ENCODE measurements around the gene PTTG1IP. TPM values are rescaled to one million over a fixed set of nuclear protein-coding genes. Genes with fewer than 3 reads are reported as not detected.

PTTG1IP gene
- total and polyA plus RNA-seq, 10 of the 15 experiments (the other 5 are each of a cell fraction or from before 2014, with no cell fraction given), result 2.4 to 56.4 (median 44.4) TPM

DNA sequence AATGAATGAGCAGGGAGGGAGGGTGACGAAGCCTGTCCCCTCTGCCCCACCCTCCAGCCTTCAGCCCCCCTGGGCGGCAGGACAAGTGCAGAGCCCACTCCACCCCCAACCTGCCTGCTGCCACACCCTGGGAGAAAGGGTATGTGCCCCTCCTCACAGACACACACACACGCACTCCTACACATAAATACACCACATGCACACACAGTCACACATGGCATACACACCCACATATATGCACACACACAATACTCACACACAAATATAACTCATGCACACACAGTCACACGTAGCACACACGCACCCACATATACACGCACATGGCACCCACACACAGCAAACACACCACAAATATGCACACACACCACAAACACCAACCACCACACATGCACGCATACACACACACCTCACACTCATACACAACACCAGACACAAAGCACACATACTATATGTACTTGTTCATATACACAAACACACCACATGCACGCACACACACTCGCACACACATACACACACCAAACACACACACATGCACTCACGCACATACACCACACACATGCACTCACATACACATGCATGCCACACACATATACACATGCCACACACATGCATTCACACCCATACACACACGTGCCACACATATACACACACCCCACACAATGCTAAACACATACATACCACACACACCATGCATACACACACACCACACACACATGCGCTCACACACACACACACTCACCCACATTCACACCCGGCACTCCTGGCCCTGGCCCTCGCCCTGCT lies 30.8 kb upstream of the PTTG1IP start (continued):
- TF ChIP-seq MYB (IDR thresholded peaks at IDR 0.05; ENCODE audit: borderline replicate concordance, low read depth, low read length), result no peak
- TF ChIP-seq MEF2A (IDR thresholded peaks at IDR 0.05; ENCODE audit: insufficient read depth, low read depth, low read length), result no peak
- no peak for TF ChIP-seq YBX1 (IDR thresholded peaks at IDR 0.05)
- no peak for TF ChIP-seq ZBED1 (IDR thresholded peaks at IDR 0.05; ENCODE audit: borderline replicate concordance)
- no peak for TF ChIP-seq WRNIP1 (IDR thresholded peaks at IDR 0.05; ENCODE audit: borderline replicate concordance, low read depth, low read length)
- TF ChIP-seq STAT1 (conservative IDR thresholded peaks at IDR 0.05), result no peak
- TF ChIP-seq CREM (IDR thresholded peaks at IDR 0.05; ENCODE audit: low read depth), result no peak
- no peak for TF ChIP-seq RCOR1 (conservative IDR thresholded peaks at IDR 0.05; ENCODE audit: low read depth, low read length)
- TF ChIP-seq, protein P1, sequence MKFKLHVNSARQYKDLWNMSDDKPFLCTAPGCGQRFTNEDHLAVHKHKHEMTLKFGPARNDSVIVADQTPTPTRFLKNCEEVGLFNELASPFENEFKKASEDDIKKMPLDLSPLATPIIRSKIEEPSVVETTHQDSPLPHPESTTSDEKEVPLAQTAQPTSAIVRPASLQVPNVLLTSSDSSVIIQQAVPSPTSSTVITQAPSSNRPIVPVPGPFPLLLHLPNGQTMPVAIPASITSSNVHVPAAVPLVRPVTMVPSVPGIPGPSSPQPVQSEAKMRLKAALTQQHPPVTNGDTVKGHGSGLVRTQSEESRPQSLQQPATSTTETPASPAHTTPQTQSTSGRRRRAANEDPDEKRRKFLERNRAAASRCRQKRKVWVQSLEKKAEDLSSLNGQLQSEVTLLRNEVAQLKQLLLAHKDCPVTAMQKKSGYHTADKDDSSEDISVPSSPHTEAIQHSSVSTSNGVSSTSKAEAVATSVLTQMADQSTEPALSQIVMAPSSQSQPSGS (IDR thresholded peaks at IDR 0.05; ENCODE audit: low read length), result no peak

DNA sequence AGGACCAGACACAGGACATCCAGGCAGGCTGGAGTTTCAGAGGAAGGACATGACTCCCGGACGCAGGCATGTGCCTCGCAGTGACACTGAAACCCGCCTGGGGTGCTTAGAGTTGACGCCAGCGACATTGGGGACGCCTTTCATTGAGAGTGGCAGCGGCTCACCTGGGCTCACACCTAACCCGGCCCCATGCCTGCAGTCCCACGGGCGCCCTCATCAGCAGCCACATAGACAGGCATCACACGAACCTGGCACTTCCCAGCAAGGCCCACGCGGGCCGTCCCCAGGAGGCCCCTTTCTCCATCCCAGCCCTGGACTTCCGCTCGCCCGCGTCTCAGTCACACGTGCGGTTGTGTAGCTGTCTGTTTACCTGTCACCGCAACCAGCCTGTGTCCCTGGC lies 30.2 kb upstream of the PTTG1IP start:
- FAIRE-seq (no peak), DNase-seq (ENCODE audit: low read depth, low spot score) (no peak), ATAC-seq (no peak)
- Histone ChIP-seq H3K27me3 (replicated peaks in 1 of 2; ENCODE audit: control insufficient read depth in 2 of 2, insufficient read depth in 2 of 2, low read length in 1 of 2) (no peaks in the 10 kb centered on the region), H3K79me2 (ENCODE audit: control insufficient read depth, insufficient read depth, low read length) (no peaks in the 10 kb centered on the region), H2AFZ (ENCODE audit: control insufficient read depth, low read depth, low read length) (no peak overlapping the region), H3K36me3 (ENCODE audit: control insufficient read depth in 2 of 2, insufficient read depth in 2 of 2, low read length in 1 of 2) (peaks cover 14 to 55% of the 10 kb centered on the region in 2 experiments), H3K4me2 (ENCODE audit: control insufficient read depth, insufficient read depth) (no peak overlapping the region), H3K9me3 (replicated peaks; ENCODE audit: control insufficient read depth, insufficient read depth, low read length) (no peaks in the 10 kb centered on the region), H3K4me1 (ENCODE audit: control insufficient read depth, insufficient read depth, low read length) (peaks cover 7% of the 10 kb centered on the region), H3K27ac (ENCODE audit: control insufficient read depth, insufficient read depth) (no peak overlapping the region), H4K20me1 (ENCODE audit: control insufficient read depth, insufficient read depth) (no peaks in the 10 kb centered on the region), H3K9ac (ENCODE audit: control insufficient read depth, insufficient read depth, low read length) (no peak overlapping the region), H3K4me3 (no peak overlapping the region)
- CTCF ChIA-PET, result no interaction called here
- RAD21 ChIA-PET (ENCODE audit: unreplicated experiment), result no interaction called here
- SMC1A ChIA-PET (ENCODE audit: uncharacterized antibody, unreplicated experiment), result no interaction called here
- no TSS peak for BruUV-seq (replicated peaks)
- 98% methylated on average over 22 of the region's 22 CpGs for WGBS (ENCODE audit: insufficient coverage, insufficient replicate concordance, low lambda C conversion rate, missing lambda C conversion rate)
- intact Hi-C loops (cut with micrococcal nuclease; ENCODE audit: unreplicated experiment) (no loop called here), in situ Hi-C loops (cut with MboI) (no loop called here)
- POLR2A ChIA-PET, result no interaction called here
- TF ChIP-seq, protein P2, sequence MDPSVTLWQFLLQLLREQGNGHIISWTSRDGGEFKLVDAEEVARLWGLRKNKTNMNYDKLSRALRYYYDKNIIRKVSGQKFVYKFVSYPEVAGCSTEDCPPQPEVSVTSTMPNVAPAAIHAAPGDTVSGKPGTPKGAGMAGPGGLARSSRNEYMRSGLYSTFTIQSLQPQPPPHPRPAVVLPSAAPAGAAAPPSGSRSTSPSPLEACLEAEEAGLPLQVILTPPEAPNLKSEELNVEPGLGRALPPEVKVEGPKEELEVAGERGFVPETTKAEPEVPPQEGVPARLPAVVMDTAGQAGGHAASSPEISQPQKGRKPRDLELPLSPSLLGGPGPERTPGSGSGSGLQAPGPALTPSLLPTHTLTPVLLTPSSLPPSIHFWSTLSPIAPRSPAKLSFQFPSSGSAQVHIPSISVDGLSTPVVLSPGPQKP (IDR thresholded peaks at IDR 0.05; ENCODE audit: low read depth, low read length), result no peak
- TF ChIP-seq MTA2 (IDR thresholded peaks at IDR 0.05; ENCODE audit: low read depth) (no peak), MXI1 (IDR thresholded peaks at IDR 0.05; ENCODE audit: low read depth, low read length) (no peak)
- TF ChIP-seq, protein P3, sequence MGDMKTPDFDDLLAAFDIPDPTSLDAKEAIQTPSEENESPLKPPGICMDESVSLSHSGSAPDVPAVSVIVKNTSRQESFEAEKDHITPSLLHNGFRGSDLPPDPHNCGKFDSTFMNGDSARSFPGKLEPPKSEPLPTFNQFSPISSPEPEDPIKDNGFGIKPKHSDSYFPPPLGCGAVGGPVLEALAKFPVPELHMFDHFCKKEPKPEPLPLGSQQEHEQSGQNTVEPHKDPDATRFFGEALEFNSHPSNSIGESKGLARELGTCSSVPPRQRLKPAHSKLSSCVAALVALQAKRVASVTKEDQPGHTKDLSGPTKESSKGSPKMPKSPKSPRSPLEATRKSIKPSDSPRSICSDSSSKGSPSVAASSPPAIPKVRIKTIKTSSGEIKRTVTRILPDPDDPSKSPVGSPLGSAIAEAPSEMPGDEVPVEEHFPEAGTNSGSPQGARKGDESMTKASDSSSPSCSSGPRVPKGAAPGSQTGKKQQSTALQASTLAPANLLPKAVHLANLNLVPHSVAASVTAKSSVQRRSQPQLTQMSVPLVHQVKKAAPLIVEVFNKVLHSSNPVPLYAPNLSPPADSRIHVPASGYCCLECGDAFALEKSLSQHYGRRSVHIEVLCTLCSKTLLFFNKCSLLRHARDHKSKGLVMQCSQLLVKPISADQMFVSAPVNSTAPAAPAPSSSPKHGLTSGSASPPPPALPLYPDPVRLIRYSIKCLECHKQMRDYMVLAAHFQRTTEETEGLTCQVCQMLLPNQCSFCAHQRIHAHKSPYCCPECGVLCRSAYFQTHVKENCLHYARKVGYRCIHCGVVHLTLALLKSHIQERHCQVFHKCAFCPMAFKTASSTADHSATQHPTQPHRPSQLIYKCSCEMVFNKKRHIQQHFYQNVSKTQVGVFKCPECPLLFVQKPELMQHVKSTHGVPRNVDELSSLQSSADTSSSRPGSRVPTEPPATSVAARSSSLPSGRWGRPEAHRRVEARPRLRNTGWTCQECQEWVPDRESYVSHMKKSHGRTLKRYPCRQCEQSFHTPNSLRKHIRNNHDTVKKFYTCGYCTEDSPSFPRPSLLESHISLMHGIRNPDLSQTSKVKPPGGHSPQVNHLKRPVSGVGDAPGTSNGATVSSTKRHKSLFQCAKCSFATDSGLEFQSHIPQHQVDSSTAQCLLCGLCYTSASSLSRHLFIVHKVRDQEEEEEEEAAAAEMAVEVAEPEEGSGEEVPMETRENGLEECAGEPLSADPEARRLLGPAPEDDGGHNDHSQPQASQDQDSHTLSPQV (IDR thresholded peaks at IDR 0.05), result no peak
- TF ChIP-seq, protein P4, sequence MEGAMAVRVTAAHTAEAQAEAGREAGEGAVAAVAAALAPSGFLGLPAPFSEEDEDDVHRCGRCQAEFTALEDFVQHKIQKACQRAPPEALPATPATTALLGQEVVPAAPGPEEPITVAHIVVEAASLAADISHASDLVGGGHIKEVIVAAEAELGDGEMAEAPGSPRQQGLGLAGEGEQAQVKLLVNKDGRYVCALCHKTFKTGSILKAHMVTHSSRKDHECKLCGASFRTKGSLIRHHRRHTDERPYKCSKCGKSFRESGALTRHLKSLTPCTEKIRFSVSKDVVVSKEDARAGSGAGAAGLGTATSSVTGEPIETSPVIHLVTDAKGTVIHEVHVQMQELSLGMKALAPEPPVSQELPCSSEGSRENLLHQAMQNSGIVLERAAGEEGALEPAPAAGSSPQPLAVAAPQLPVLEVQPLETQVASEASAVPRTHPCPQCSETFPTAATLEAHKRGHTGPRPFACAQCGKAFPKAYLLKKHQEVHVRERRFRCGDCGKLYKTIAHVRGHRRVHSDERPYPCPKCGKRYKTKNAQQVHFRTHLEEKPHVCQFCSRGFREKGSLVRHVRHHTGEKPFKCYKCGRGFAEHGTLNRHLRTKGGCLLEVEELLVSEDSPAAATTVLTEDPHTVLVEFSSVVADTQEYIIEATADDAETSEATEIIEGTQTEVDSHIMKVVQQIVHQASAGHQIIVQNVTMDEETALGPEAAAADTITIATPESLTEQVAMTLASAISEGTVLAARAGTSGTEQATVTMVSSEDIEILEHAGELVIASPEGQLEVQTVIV (IDR thresholded peaks at IDR 0.05; ENCODE audit: borderline replicate concordance, partially characterized antibody), result no peak
